Measurements from ENCODE around the gene TRPV5.

DNA sequence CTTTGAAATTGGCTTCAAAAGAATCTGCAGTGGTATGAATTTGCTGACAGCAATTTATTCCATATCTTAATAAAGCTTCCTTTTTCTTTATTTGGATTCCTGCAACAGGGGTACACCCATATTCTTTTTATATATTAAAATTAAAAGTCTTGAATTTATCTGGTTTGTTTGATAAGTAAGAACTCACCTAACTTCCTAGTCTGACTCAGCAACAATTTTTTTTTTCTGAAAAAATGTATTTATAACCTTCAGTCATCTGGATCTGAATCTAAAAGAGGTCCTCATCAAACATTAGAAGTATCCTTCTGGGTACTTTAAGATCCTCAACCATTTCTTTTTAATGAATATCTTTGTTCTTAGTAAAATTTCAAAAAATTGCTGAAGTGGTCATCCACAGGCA is 74.1 kb downstream of the TRPV5 start:
- TF ChIP-seq, protein P1, sequence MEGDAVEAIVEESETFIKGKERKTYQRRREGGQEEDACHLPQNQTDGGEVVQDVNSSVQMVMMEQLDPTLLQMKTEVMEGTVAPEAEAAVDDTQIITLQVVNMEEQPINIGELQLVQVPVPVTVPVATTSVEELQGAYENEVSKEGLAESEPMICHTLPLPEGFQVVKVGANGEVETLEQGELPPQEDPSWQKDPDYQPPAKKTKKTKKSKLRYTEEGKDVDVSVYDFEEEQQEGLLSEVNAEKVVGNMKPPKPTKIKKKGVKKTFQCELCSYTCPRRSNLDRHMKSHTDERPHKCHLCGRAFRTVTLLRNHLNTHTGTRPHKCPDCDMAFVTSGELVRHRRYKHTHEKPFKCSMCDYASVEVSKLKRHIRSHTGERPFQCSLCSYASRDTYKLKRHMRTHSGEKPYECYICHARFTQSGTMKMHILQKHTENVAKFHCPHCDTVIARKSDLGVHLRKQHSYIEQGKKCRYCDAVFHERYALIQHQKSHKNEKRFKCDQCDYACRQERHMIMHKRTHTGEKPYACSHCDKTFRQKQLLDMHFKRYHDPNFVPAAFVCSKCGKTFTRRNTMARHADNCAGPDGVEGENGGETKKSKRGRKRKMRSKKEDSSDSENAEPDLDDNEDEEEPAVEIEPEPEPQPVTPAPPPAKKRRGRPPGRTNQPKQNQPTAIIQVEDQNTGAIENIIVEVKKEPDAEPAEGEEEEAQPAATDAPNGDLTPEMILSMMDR (IDR thresholded peaks at IDR 0.05) = no peak
- TF ChIP-seq HDAC2 (IDR thresholded peaks at IDR 0.05) (no peak), EP300 (IDR thresholded peaks at IDR 0.05) (no peak), POLR2AphosphoS2 (conservative IDR thresholded peaks at IDR 0.05; ENCODE audit: low read length) (no peak)

All from A549 (cell line).